Measurements from ENCODE around the gene KRT86. TPM values are rescaled to one million over a fixed set of nuclear protein-coding genes. Genes with fewer than 3 reads are reported as not detected.

Gene KRT86
- total and polyA plus RNA-seq, 2 experiments from 2014 or later: 0.16 TPM; not detected in 1

- peaks cover 11% of the 10 kb centered on the region for H3K27me3 ChIP-seq (ENCODE audit: insufficient read depth)
- Mint-ChIP-seq H3K36me3 (ENCODE audit: low read depth) (no peaks in the 10 kb centered on the region), H3K4me3 (no peak overlapping the region), H3K4me1 (no peaks in the 10 kb centered on the region), H3K9me3 (no peaks in the 10 kb centered on the region), H3K27ac (no peak overlapping the region), H3K27me3 (ENCODE audit: insufficient read depth, low read depth, poor library complexity) (peaks cover 11% of the 10 kb centered on the region)
- no peaks in the 10 kb centered on the region; the same call in 1 of the 2 replicates for H3K4me1 ChIP-seq (ENCODE audit: insufficient read depth)
- TF ChIP-seq ZNF114 (CRISPR knock-in tag; IDR thresholded peaks at IDR 0.05) (no peak), NANOG (IDR thresholded peaks at IDR 0.05; ENCODE audit: borderline replicate concordance) (no peak), ZNF331 (CRISPR knock-in tag; IDR thresholded peaks at IDR 0.05; ENCODE audit: low read depth) (no peak), POLR2AphosphoS5 (IDR thresholded peaks at IDR 0.05; ENCODE audit: low read depth) (no peak), JUNB (IDR thresholded peaks at IDR 0.05; ENCODE audit: unreplicated experiment) (no peak), STAT1 (IDR thresholded peaks at IDR 0.05; ENCODE audit: unreplicated experiment) (no peak), EZH2phosphoT487 (IDR thresholded peaks at IDR 0.05; ENCODE audit: unreplicated experiment) (no peak), CREB1 (CRISPR knock-in tag; IDR thresholded peaks at IDR 0.05; ENCODE audit: low read depth) (no peak), EZH2 (IDR thresholded peaks at IDR 0.05; ENCODE audit: low read depth, unreplicated experiment) (no peak), REST (IDR thresholded peaks at IDR 0.05; ENCODE audit: unreplicated experiment) (no peak), CTCF (conservative IDR thresholded peaks at IDR 0.05; ENCODE audit: low read depth in 2 of 2) (no peak), ETS1 (IDR thresholded peaks at IDR 0.05) (no peak), ZNF462 (CRISPR knock-in tag; IDR thresholded peaks at IDR 0.05) (no peak)
- no peaks in the 10 kb centered on the region for H3K36me3 ChIP-seq (ENCODE audit: insufficient read depth)
- no peak overlapping the region for H3K4me2 ChIP-seq
- ATAC-seq: no peak
- H3K9me2 ChIP-seq (ENCODE audit: insufficient read depth): 0 out of 2 replicates have a peak, but pooled peaks cover 3% of the 10 kb centered on the region
- no peak overlapping the region for H2AFZ ChIP-seq
- DNase-seq (ENCODE audit: low spot score): no peak
- H3K27ac ChIP-seq (ENCODE audit: low read depth): no peak overlapping the region
- no peak overlapping the region for H3K4me3 ChIP-seq
- H3K79me2 ChIP-seq (replicated peaks; ENCODE audit: insufficient read depth): no peaks in the 10 kb centered on the region
- no peaks in the 10 kb centered on the region for H3F3A ChIP-seq (replicated peaks; ENCODE audit: low read depth)
- no peaks in the 10 kb centered on the region for H4K20me1 ChIP-seq (replicated peaks; ENCODE audit: insufficient read depth)
Measured at GRCh38 chr12:52277486-52278245, 3.2 kb downstream of the KRT86 start.
